Testis (tissue), 3 donors: ENCODE data around the gene TYK2. TPM values are rescaled to one million over a fixed set of nuclear protein-coding genes. Genes with fewer than 3 reads are reported as not detected.
"Not testable (repeated sequence)": the region's sequence is repeated elsewhere in the genome, so short reads cannot be mapped to it uniquely, and the experiment has no call there.

ENCODE experiments used
- DNase-seq: peaks from one replicate; pipeline ENCODE4 v3.0.0-alpha.2; 2019
- H3K27ac ChIP-seq, 2 donors: fragments of 200-600 bp; sonication (generic); one replicate each; pipeline ENCODE4 v1.5.1; 2019
- H3K27me3 ChIP-seq: fragments of 200-600 bp; sonication (generic); one replicate; pipeline ENCODE4 v1.5.1; 2019
- H3K36me3 ChIP-seq: fragments of 200-600 bp; sonication (generic); one replicate; pipeline ENCODE4 v1.5.1; 2017; ENCODE audit warnings: low read depth; ENCODE audit errors: missing control alignments
- H3K4me1 ChIP-seq: fragments of 200-600 bp; sonication (generic); one replicate; pipeline ENCODE4 v1.5.1; 2019
- H3K4me3 ChIP-seq, 2 donors: fragments of 200-600 bp; sonication (generic); one replicate each; pipeline ENCODE4 v1.5.1; 2017 to 2019
- H3K9me3 ChIP-seq: fragments of 200-600 bp; sonication (generic); one replicate; pipeline ENCODE4 v1.5.1; 2017
- CTCF ChIP-seq, 3 experiments: fragments of 450-650 bp in 2 of 3; fragments of 200-600 bp in 1 of 3; sonication (generic) in 1 of 3; IDR thresholded peaks; one replicate each; pipeline ENCODE4 v1.5.1; 2016 to 2019; ENCODE audit warnings: antibody characterized with exemption in 3 of 3, mild to moderate bottlenecking in 2 of 3, moderate library complexity in 1 of 3
- POLR2A ChIP-seq: fragments of 450-650 bp; IDR thresholded peaks from one replicate; pipeline ENCODE4 v1.6.1; 2017; ENCODE audit warnings: antibody characterized with exemption, mild to moderate bottlenecking, moderate library complexity
- WGBS, 2 donors: methylation state at CpG; one replicate each; pipeline ENCODE4 v1.1.5; 2018; 5-methylcytosine and 5-hydroxymethylcytosine counted together
- intact Hi-C: fragments of 100-400 bp; cut with DNase I; formaldehyde crosslinking; loops from one replicate; pipeline ENCODE4 v1.15.1; 2023; ENCODE audit warnings: low total_unique reads
- polyA plus RNA-seq: library from polyadenylated mRNA; stranded (reverse); fragments of 350-450 nt; fragmentation: Illumina TruSeq; extraction: RNeasy Lipid Tissue Mini Kit (QIAGEN cat#74804); gene quantifications from one replicate; pipeline ENCODE4 v1.2.3, GENCODE V29; 2014; ENCODE audit warnings: low read depth, low replicate concordance; ENCODE audit not compliant: insufficient read depth
- total RNA-seq, 2 donors: library from RNA; depleted of rRNA; stranded (reverse); fragments of >200 nt; gene quantifications; one replicate each; pipeline ENCODE4 v1.2.3, GENCODE V29; 2016

TYK2 gene
- total and polyA plus RNA-seq, 3 donors from 2014 or later: 47.6 to 113 (median 112) TPM

- H3K27ac ChIP-seq: no peak overlapping the region
- H3K4me3 ChIP-seq: no peak overlapping the region
- H3K4me1 ChIP-seq: no peaks in the 10 kb centered on the region
- no peaks in the 10 kb centered on the region for H3K36me3 ChIP-seq
- no peak for DNase-seq
- 95 to 96% methylated on average over 15 of the region's 15 CpGs for WGBS, 2 donors
- TF ChIP-seq POLR2A: no peak
- no peak for TF ChIP-seq CTCF (IDR thresholded peaks at IDR 0.05)
- intact Hi-C loops: no loop called here
- no peaks in the 10 kb centered on the region for H3K27me3 ChIP-seq
- no peaks in the 10 kb centered on the region for H3K9me3 ChIP-seq
Observed at GRCh38 chr19:10368101-10368803, 12.1 kb downstream of the TYK2 start.

- 97% methylated on average over 3 to 4 of the region's 4 CpGs for WGBS, 2 donors
- H3K36me3 ChIP-seq, DNase-seq, intact Hi-C loops, H3K4me1 ChIP-seq, H3K27me3 ChIP-seq, H3K9me3 ChIP-seq, H3K27ac ChIP-seq, H3K4me3 ChIP-seq: not testable (repeated sequence)
Observed at GRCh38 chr19:10366950-10367512, 13.3 kb downstream of the TYK2 start.

- H3K27ac ChIP-seq: no peak overlapping the region
- no peaks in the 10 kb centered on the region for H3K4me1 ChIP-seq
- 97 to 98% methylated on average over 14 to 23 of the region's 23 CpGs for WGBS, 2 donors
- DNase-seq: no peak
- no peak overlapping the region for H3K4me3 ChIP-seq
- intact Hi-C loops: no loop called here
- TF ChIP-seq POLR2A (no peak), CTCF (IDR thresholded peaks at IDR 0.05) (no peak)
- no peaks in the 10 kb centered on the region for H3K27me3 ChIP-seq
- H3K36me3 ChIP-seq: no peaks in the 10 kb centered on the region
- H3K9me3 ChIP-seq: no peaks in the 10 kb centered on the region
Observed at GRCh38 chr19:10365518-10365917, 14.9 kb downstream of the TYK2 start.

- intact Hi-C loops: no loop called here
- DNase-seq: no peak
- H3K4me3 ChIP-seq: no peak overlapping the region
- 80 to 94% methylated on average over 3 to 19 of the region's 19 CpGs for WGBS, 2 donors
- TF ChIP-seq CTCF (IDR thresholded peaks at IDR 0.05) (no peak), POLR2A (no peak)
- no peaks in the 10 kb centered on the region for H3K27me3 ChIP-seq
- H3K9me3 ChIP-seq: no peaks in the 10 kb centered on the region
- no peak overlapping the region for H3K27ac ChIP-seq
- H3K4me1 ChIP-seq: no peaks in the 10 kb centered on the region
- no peaks in the 10 kb centered on the region for H3K36me3 ChIP-seq
Observed at GRCh38 chr19:10364644-10365043, 15.7 kb downstream of the TYK2 start.

- Histone ChIP-seq H3K4me1 (no peaks in the 10 kb centered on the region), H3K27ac (no peak overlapping the region), H3K27me3 (no peaks in the 10 kb centered on the region), H3K9me3 (no peaks in the 10 kb centered on the region), H3K4me3 (no peak overlapping the region), H3K36me3 (no peaks in the 10 kb centered on the region)
- WGBS, 2 donors: 95 to 98% methylated on average over 6 to 12 of the region's 12 CpGs
- TF ChIP-seq POLR2A: no peak
- no peak for TF ChIP-seq CTCF (IDR thresholded peaks at IDR 0.05)
- DNase-seq: no peak
- intact Hi-C loops: no loop called here
Observed at GRCh38 chr19:10363789-10364281, 16.5 kb downstream of the TYK2 start.
